H1 (cell line): Measurements from ENCODE around the gene ZNF490.

Source experiments
- ASH2L ChIP-seq: fragments of 200-600, 300-600 bp; sonication (generic); IDR thresholded peaks from one replicate; pipeline ENCODE4 v1.7.1; 2017; ENCODE audit warnings: low read length
- CEBPB ChIP-seq: IDR thresholded peaks from 2 replicates; pipeline ENCODE4 v1.6.1; 2012; ENCODE audit warnings: low read depth, low read length
- CTCF ChIP-seq, 3 experiments: IDR thresholded peaks; 1 replicate in 2 of 3; 2 replicates in 1 of 3; pipeline versions ENCODE4 v1.5.1 to v1.6.1; 2011; ENCODE audit warnings: low read length in 3 of 3, mild to moderate bottlenecking in 3 of 3, inconsistent platforms in 2 of 3, low read depth in 1 of 3, moderate library complexity in 1 of 3; ENCODE audit not compliant: insufficient read depth in 1 of 3; ENCODE audit errors: control extremely low read depth in 1 of 3
- GABPA ChIP-seq: IDR thresholded peaks from 2 replicates; pipeline ENCODE4 v1.6.1; 2011; ENCODE audit warnings: mild to moderate bottlenecking, low read length, moderate library complexity, borderline replicate concordance; ENCODE audit not compliant: insufficient read depth
- GTF2F1 ChIP-seq: IDR thresholded peaks from 2 replicates; pipeline ENCODE4 v1.6.1; 2012; ENCODE audit warnings: low read depth, low read length, improper control_type of control experiment, borderline replicate concordance
- POLR2A ChIP-seq, 2 experiments: IDR thresholded peaks; 1 replicate in 1 of 2; 2 replicates in 1 of 2; pipeline ENCODE4 v1.6.1; 2011; ENCODE audit warnings: low read depth in 2 of 2, low read length in 2 of 2, mild to moderate bottlenecking in 2 of 2; ENCODE audit errors: control extremely low read depth in 1 of 2
- POLR2AphosphoS5 ChIP-seq: IDR thresholded peaks from 2 replicates; pipeline ENCODE4 v1.6.1; 2011; ENCODE audit warnings: low read depth, low read length
- RAD21 ChIP-seq, 2 experiments: IDR thresholded peaks in 1 of 2; conservative IDR thresholded peaks in 1 of 2; 2 replicates each; pipeline ENCODE4 v1.6.1; 2011; ENCODE audit warnings: low read depth in 2 of 2, low read length in 2 of 2, improper control_type of control experiment in 1 of 2, inconsistent platforms in 1 of 2, mild to moderate bottlenecking in 1 of 2, moderate library complexity in 1 of 2
- RBBP5 ChIP-seq: IDR thresholded peaks from 2 replicates; pipeline ENCODE4 v1.7.1; 2012; ENCODE audit warnings: low read depth, mild to moderate bottlenecking, inconsistent platforms, low read length, moderate library complexity, borderline replicate concordance
- SP1 ChIP-seq: IDR thresholded peaks from 2 replicates; pipeline ENCODE4 v1.6.1; 2011; ENCODE audit warnings: low read depth, low read length
- TAF1 ChIP-seq: IDR thresholded peaks from 2 replicates; pipeline ENCODE4 v1.6.1; 2011; ENCODE audit warnings: mild to moderate bottlenecking, low read depth, low read length
- TBP ChIP-seq: IDR thresholded peaks from 2 replicates; pipeline ENCODE4 v1.6.1; 2011; ENCODE audit warnings: low read depth, low read length, improper control_type of control experiment
- TCF12 ChIP-seq: IDR thresholded peaks from 2 replicates; pipeline ENCODE4 v1.6.1; 2011; ENCODE audit warnings: low read depth, mild to moderate bottlenecking, low read length

- TF ChIP-seq POLR2A (IDR thresholded peaks at IDR 0.05; ENCODE audit: control extremely low read depth in 1 of 2, low read depth in 2 of 2, low read length in 2 of 2) (no peak), TCF12 (no peak), CTCF (IDR thresholded peaks at IDR 0.05; ENCODE audit: control extremely low read depth in 1 of 3, insufficient read depth in 1 of 3, low read depth in 1 of 3, low read length in 3 of 3) (no peak), TBP (no peak), CEBPB (no peak), RAD21 (IDR thresholded peaks at IDR 0.05 in 1 of 2, conservative IDR thresholded peaks at IDR 0.05 in 1 of 2; ENCODE audit: low read depth in 2 of 2, low read length in 2 of 2) (no peak), TAF1 (no peak), POLR2AphosphoS5 (no peak), ASH2L (no peak), RBBP5 (no peak), SP1 (no peak), GABPA (no peak), GTF2F1 (no peak)
Measured at GRCh38 chr19:12641456-12641855, 30.8 kb upstream of the ZNF490 start.
